Measurements from ENCODE around the gene RAPGEF5.

The RAPGEF5 gene

DNA sequence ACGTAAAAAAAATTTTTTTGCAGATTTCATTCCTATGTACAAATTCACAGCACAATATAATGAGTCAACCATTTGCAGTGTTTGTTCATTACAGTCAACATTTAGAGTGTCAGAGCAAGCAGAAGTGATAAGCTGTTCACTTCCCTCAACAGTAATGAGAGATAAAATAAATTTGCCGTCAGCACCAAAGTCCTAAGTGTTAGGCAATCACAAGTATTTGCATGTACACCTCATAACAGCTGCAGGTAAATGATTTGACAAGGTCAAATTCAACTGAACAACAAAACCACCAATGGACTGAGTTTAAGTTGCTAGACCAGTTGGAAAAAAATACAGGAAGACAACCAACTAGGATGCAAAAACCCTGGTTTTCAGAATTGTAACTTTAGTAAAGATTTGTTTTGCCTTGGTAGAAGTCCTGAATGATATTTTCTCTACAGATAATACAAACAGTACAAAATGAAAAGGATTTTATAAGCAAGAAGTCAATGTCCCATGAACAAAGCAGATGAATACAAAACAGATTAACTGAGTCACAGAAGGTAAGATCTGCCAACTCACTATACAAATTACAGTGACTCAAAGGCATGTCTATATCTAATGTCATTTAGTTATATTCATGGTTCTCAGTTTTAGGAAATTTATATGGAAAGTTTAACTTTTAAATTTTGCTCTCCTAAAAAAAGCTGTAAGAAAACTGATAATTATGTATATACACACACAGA lies 10.4 kb downstream of the RAPGEF5 start:
- DNase-seq (ENCODE audit: low read depth in 2 of 2) = no peak

DNA sequence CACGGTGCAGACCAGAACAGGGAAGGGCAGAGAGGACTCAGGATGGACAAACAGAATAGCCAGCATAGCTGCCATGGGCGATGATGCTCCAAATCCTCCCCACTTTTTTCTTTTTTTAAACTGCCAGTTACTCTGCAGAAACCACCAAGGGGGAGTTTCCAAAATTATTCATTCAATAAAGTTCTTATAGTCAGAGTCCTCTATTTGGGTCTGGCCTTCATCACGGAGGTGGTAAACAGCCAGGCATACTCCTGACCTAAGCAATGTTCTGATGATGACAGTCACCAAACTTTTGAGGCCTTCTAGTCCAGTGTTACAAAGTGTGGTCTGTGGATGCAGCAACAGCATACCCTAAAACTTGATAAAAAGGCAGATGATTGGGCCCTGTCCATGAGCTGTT lies 12.3 kb downstream of the RAPGEF5 start:
- DNase-seq (ENCODE audit: low read depth in 2 of 2) = no peak

GRCh38 chr7:22343612-22344011 lies 13.3 kb downstream of the RAPGEF5 start:
- no peak for DNase-seq (ENCODE audit: low read depth in 2 of 2)

GRCh38 chr7:22343071-22343470 lies 13.9 kb downstream of the RAPGEF5 start:
- no peak for DNase-seq (ENCODE audit: low read depth in 2 of 2)

- no peak for DNase-seq (ENCODE audit: low read depth in 2 of 2)
Observed at GRCh38 chr7:22339725-22340390, 17.1 kb downstream of the RAPGEF5 start.

- no peak for DNase-seq (ENCODE audit: low read depth in 2 of 2)
Observed at GRCh38 chr7:22338877-22339276, 18.1 kb downstream of the RAPGEF5 start.

DNA sequence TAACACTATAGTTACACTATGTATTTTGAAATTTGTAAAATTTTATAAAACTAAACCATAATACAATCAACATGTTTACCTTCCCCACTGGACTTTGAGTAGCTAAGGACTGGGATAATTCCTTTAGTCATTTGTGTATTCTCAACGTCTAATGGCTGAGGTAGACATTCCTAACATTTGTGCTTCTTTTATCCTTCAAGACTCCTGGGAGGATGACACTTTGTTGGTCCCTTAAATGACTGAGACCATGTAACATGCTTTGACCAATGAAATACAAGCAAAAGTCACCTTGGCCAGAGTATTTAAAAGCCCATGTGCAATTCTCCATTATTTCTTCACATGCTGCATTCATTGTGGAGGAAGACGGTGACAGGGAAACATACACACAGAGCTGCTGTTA lies 18.5 kb downstream of the RAPGEF5 start:
- DNase-seq (ENCODE audit: low read depth in 2 of 2) = no peak

DNA sequence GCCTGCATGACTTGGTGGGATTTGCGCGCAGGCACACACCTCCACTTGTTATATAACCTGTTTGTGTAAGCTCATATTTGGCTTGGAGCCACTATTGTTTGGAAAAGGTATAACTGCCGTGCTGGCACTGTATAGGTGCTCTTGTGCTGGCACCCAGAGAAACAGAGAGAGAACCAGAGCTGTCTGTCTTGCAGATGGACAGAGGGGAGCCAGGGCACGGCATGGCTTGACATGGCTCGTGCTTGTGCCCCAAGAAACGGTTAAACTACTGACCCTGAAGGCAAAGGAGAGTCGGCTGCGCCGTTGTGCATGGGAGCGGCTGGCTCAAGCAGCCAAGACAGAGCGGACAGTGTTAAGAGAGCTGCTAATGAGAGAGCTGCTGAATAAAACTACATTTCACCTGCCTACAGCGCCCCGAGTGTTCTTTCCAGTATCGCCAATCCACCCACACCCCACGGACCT lies 23.2 kb downstream of the RAPGEF5 start:
- no peak for DNase-seq (ENCODE audit: low read depth in 2 of 2)

DNA sequence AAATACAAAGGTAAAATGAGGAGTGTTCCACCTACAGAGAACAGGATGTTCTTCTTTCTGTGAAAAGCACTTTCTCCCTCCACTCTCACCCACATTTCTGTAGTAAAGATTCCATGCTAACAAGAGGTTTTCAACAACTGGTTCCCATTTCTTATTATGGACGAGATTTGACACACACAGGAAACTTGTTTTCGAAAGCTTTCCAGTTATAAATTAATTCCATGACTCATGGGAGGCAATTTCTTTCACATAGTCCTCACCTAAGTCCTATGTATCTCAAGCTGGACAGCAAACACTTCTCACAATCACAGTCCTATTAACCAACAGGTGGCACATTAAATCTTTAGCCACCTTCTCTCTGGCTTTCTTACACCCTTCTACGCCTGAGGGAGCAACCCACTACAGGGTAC lies 24.5 kb downstream of the RAPGEF5 start:
- no peak for DNase-seq (ENCODE audit: low read depth in 2 of 2)

- no peak for DNase-seq (ENCODE audit: low read depth in 2 of 2)
Observed at GRCh38 chr7:22331704-22332103, 25.2 kb downstream of the RAPGEF5 start.

DNA sequence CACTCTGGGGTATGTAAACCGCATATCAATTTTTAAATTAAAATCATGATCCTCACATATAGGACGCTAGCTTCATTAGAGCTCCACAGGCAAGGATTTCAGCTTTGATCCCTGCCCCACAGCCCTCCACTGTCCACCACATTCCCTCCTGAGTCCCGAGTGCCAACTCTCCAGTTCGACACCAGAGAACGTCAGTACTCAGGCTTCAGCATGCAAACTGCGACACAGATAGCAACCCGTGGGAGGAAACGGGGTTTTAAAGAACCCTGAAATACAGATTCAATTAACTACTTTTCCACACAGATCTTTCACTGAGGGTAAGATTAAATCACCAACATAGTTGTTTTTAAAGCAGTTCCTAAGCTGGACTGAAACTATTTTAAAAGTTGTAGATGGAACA lies 26.1 kb downstream of the RAPGEF5 start:
- no peak for DNase-seq (ENCODE audit: low read depth in 2 of 2)

DNA sequence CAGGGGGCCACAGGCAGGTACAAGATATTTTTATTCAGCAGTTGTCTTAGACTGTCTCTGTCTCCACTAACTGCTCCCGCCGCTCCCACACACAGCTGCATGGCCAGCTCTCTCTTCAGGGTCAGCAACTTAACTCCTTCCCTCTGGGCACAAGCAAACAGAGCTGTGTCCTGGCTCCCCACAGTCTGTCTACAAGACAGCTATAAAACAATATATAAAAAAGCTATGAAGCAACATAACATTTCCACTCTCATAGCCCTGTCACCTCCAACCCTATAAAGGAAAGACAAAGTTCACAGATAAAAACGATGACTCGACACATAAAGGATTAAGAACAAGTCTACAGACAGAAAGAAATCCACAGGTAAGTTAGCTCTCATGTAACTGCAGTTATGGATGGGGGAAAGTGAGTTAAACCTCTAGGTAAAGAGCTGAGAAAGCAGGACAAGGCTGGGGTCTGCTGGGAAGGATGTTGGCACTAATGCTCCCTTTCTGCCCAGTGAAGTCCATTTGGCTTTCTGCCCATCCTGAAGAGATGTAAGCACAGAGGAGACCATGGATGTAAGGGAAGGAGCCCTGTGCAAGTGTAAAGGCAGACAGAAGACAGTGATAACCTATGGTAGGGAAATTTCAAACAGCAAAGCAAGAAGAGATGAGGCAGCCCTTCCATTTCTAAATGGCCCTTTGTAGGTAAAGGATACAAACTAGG lies 27.0 kb downstream of the RAPGEF5 start:
- DNase-seq (ENCODE audit: low read depth in 2 of 2) = no peak

- DNase-seq (ENCODE audit: low read depth in 2 of 2) = no peak
Observed at GRCh38 chr7:22326181-22326580, 30.8 kb downstream of the RAPGEF5 start.

DNA sequence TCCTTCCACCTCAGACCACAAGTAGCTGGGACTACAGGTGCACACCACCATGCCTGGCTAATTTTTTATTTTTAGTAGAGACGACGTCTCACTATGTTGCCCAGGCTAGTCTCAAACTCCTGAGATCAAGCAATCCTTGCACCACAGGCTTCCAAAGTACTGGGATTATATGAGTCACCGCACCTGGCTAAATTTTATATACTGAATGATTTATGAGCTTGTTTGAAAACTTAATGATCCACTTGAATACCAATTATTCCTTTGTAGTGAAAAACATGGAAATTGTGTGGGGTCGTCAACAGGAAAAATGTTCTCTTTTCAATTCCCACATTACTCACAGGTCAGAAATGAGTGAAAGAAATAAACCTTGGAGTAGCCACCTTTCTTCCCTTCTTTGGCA lies 31.3 kb downstream of the RAPGEF5 start:
- DNase-seq (ENCODE audit: low read depth in 2 of 2) = no peak

- no peak for DNase-seq (ENCODE audit: low read depth in 2 of 2)
Observed at GRCh38 chr7:22323714-22324113, 33.2 kb downstream of the RAPGEF5 start.

- DNase-seq (ENCODE audit: low read depth in 2 of 2) = no peak
Observed at GRCh38 chr7:22320416-22320815, 36.5 kb downstream of the RAPGEF5 start.

DNA sequence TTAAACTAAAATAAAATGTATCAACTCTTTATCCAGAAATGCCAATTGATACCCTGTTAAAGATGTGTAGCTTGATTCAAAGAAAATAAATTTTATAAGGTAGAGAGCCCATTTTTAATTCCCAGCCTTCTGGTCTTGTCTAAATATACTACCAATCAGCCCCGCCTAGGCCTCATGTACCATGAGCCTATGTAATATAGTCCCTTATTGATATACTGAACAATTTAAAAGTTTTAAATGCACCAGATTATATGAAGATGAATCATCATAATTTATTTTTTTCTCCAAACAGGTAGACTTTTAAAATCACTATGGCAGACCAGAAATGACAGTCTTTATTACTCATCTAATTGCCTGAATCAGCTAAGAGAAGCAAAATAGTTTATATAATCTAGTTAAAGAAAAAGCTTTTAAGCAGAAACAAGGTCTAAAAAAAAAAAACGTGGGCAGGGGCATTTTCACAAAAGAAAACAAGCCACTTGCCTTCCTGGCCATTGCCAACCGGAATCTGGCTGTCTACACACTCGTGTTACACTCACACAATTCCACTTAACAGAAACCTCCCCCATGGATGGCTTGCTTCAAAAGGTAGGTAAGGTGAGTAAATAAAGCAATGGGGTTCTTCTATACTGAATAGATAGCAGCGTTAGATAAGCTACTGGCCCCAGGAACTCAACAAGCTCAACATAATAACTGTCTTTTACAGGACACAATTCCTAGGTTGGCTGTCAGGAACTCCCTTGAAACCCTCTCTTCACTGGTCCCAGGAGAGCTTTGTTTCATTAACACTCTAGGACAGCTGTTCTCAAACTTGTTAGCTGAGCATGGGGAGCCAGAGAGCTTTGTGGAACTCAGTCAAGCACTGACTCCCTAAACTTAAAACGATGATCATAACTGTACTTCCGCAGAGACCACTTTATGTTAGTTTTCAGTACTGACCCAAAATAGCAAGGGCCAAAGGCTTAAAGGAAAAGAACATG lies 37.2 kb downstream of the RAPGEF5 start:
- no peak for DNase-seq (ENCODE audit: low read depth in 2 of 2)

GRCh38 chr7:22318376-22318775 lies 38.6 kb downstream of the RAPGEF5 start:
- no peak for DNase-seq (ENCODE audit: low read depth in 2 of 2)

DNA sequence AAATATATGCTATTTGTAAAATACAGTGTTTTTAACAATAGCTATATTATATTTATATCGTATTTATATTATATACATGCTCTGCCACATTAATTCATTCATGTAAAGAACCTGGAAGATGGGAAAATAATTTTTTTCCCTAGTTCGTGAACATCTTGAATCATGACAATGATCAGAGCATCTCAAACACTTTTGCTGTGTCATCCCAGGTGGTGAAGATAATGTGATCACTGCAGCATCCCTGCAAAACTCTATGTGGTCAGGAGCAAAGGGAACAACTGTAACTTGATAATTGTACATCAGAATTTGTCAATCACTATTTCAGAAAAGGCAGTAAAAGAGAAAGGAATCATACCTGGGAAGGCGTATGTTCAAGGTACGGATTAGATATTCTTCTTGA lies 39.3 kb downstream of the RAPGEF5 start:
- no peak for DNase-seq (ENCODE audit: low read depth in 2 of 2)

GRCh38 chr7:22316914-22317313 lies 40.0 kb downstream of the RAPGEF5 start:
- no peak for DNase-seq (ENCODE audit: low read depth in 2 of 2)

- DNase-seq (ENCODE audit: low read depth in 2 of 2) = no peak
Observed at GRCh38 chr7:22307816-22308215, 49.1 kb downstream of the RAPGEF5 start.

- DNase-seq (ENCODE audit: low read depth in 2 of 2) = no peak
Observed at GRCh38 chr7:22305706-22306105, 51.2 kb downstream of the RAPGEF5 start.

Measured in stimulated activated CD8-positive, alpha-beta memory T cell treated with anti-CD3 and anti-CD28 coated beads, Interleukin-15, amount 100 ng/mL, for 48 hours (primary cell).